Measurements from ENCODE around the gene CARS2.
A peak's percentile ranks its signal among the peaks of the same experiment; 100 is the strongest.

The CARS2 gene

DNA sequence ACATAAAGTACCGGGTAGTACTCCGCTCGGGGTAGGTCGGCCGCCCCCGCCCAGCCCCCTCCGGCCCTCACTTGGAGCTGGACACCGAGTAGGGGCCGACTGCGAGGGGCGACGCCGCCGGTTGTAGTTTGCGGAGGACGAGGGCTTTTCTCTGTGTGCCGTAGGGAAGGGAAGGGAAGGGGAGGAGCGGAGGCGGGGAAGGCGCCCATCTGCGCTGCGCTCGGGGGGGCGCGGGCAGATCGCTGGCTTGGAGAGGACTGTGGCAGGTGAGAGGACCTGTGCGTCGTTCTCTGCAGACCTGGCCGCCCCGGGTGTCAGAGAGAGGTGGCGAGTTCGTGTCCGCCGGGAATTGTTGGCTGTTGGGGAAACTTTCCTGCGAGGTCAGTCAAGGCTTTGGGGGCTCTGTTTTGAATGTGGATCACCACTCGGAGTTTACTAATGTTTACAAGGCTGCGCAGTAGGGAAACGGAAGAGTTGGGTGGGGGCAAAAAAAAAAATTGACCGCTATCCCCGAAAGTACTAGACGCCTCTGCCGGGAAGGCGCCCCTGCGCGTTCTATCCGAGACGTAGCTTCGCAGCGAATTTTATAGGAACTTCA is 9.0 kb upstream of the CARS2 start:
- Histone ChIP-seq H3K4me3 (ENCODE audit: low read depth, low read length) (peak overlapping the region; percentile 78), H3K4me1 (ENCODE audit: control insufficient read depth, insufficient read depth, low read length) (peaks cover 2% of the 10 kb centered on the region; the same call in 1 of the 2 replicates), H3K9me3 (ENCODE audit: control insufficient read depth, insufficient read depth, low read depth, low read length) (no peaks in the 10 kb centered on the region), H3K36me3 (ENCODE audit: control insufficient read depth in 2 of 2, insufficient read depth in 1 of 2, low read length in 2 of 2) (peaks cover 0 to 9% of the 10 kb centered on the region in 2 experiments; a peak in 1 of 3 replicates), H3K27ac (ENCODE audit: extremely low read depth, low read depth, low read length) (peak overlapping the region; percentile 82)
- POLR2A ChIA-PET: interaction anchor here (0.5 to 2.3 kb wide), 44 partner anchors 9 to 671 kb away, joined by 3 to 35 read pairs (median 4); partner anchors contain the start of genes ANKRD10, CARS2, COL4A1 and COL4A2
- CTCF ChIA-PET: interaction anchor here (0.6 kb wide), 2 partner anchors 97 to 126 kb away, joined by 3 read pairs; no protein-coding TSS in a partner anchor
- TF ChIP-seq GLI4 (tag by site-specific recombination; IDR thresholded peaks at IDR 0.05): peak; percentile 85; the same call in 1 of the 2 replicates
- peak; percentile 95 for TF ChIP-seq GLIS2 (tag by site-specific recombination; IDR thresholded peaks at IDR 0.05)
- TF ChIP-seq ZNF146 (tag by site-specific recombination; IDR thresholded peaks at IDR 0.05): peak; percentile 27; the same call in 1 of the 2 replicates
- no peak for TF ChIP-seq ZNF112 (tag by site-specific recombination; IDR thresholded peaks at IDR 0.05)
- peak; percentile 25; the same call in 1 of the 2 replicates for TF ChIP-seq ZFP3 (tag by site-specific recombination; IDR thresholded peaks at IDR 0.05; ENCODE audit: low read depth)
- peak; percentile 80 for TF ChIP-seq ZBTB20 (tag by site-specific recombination; IDR thresholded peaks at IDR 0.05)
- no peak for TF ChIP-seq ZNF133 (tag by site-specific recombination; IDR thresholded peaks at IDR 0.05)
- TF ChIP-seq, protein P1, sequence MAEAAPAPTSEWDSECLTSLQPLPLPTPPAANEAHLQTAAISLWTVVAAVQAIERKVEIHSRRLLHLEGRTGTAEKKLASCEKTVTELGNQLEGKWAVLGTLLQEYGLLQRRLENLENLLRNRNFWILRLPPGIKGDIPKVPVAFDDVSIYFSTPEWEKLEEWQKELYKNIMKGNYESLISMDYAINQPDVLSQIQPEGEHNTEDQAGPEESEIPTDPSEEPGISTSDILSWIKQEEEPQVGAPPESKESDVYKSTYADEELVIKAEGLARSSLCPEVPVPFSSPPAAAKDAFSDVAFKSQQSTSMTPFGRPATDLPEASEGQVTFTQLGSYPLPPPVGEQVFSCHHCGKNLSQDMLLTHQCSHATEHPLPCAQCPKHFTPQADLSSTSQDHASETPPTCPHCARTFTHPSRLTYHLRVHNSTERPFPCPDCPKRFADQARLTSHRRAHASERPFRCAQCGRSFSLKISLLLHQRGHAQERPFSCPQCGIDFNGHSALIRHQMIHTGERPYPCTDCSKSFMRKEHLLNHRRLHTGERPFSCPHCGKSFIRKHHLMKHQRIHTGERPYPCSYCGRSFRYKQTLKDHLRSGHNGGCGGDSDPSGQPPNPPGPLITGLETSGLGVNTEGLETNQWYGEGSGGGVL (tag by site-specific recombination; IDR thresholded peaks at IDR 0.05): no peak
- no peak for TF ChIP-seq ZNF19 (tag by site-specific recombination; IDR thresholded peaks at IDR 0.05; ENCODE audit: low read depth)
- TF ChIP-seq KLF8 (tag by site-specific recombination; IDR thresholded peaks at IDR 0.05): peak; percentile 35
- TF ChIP-seq GLI2 (tag by site-specific recombination; IDR thresholded peaks at IDR 0.05; ENCODE audit: borderline replicate concordance, low read depth): no peak
- peak; percentile 56 for TF ChIP-seq ZIC2 (tag by site-specific recombination; IDR thresholded peaks at IDR 0.05)
- no peak for TF ChIP-seq TRIM28 (IDR thresholded peaks at IDR 0.05; ENCODE audit: borderline replicate concordance, low read length)
- TF ChIP-seq ZNF843 (tag by site-specific recombination; IDR thresholded peaks at IDR 0.05): peak; percentile 59; the same call in 1 of the 2 replicates
- no peak for TF ChIP-seq ZNF777 (tag by site-specific recombination; IDR thresholded peaks at IDR 0.05; ENCODE audit: borderline replicate concordance)
- peak; percentile 88 for TF ChIP-seq ZNF600 (tag by site-specific recombination; IDR thresholded peaks at IDR 0.05)
- TF ChIP-seq ZNF37A (tag by site-specific recombination; IDR thresholded peaks at IDR 0.05): 0 out of 2 replicates have a peak, but pooled peaks have one; percentile 5
- TF ChIP-seq ZNF248 (tag by site-specific recombination; IDR thresholded peaks at IDR 0.05): no peak
- peak; percentile 25; the same call in 1 of the 2 replicates for TF ChIP-seq SCRT2 (tag by site-specific recombination; IDR thresholded peaks at IDR 0.05)
- TF ChIP-seq ZNF621 (tag by site-specific recombination; IDR thresholded peaks at IDR 0.05): no peak
- no peak for TF ChIP-seq HOXD13 (CRISPR knock-in tag; IDR thresholded peaks at IDR 0.05; ENCODE audit: borderline replicate concordance)
- peak; percentile 71; the same call in 1 of the 2 replicates for TF ChIP-seq ZNF76 (tag by site-specific recombination; IDR thresholded peaks at IDR 0.05; ENCODE audit: borderline replicate concordance, low read depth)
- TF ChIP-seq ZNF10 (tag by site-specific recombination; IDR thresholded peaks at IDR 0.05): no peak
- no peak for TF ChIP-seq REPIN1 (tag by site-specific recombination; IDR thresholded peaks at IDR 0.05; ENCODE audit: low read depth)
- peak; percentile 41; the same call in 1 of the 2 replicates for TF ChIP-seq ZNF121 (tag by site-specific recombination; IDR thresholded peaks at IDR 0.05)
- no peak for TF ChIP-seq ZNF221 (tag by site-specific recombination; IDR thresholded peaks at IDR 0.05; ENCODE audit: borderline replicate concordance)
- peak; percentile 77 for TF ChIP-seq ZNF629 (tag by site-specific recombination; IDR thresholded peaks at IDR 0.05)
- TF ChIP-seq, protein P2, sequence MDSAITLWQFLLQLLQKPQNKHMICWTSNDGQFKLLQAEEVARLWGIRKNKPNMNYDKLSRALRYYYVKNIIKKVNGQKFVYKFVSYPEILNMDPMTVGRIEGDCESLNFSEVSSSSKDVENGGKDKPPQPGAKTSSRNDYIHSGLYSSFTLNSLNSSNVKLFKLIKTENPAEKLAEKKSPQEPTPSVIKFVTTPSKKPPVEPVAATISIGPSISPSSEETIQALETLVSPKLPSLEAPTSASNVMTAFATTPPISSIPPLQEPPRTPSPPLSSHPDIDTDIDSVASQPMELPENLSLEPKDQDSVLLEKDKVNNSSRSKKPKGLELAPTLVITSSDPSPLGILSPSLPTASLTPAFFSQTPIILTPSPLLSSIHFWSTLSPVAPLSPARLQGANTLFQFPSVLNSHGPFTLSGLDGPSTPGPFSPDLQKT (IDR thresholded peaks at IDR 0.05; ENCODE audit: borderline replicate concordance, low read depth, low read length): no peak
- no peak for TF ChIP-seq ZNF366 (tag by site-specific recombination; conservative IDR thresholded peaks at IDR 0.05)
- TF ChIP-seq ZNF394 (tag by site-specific recombination; IDR thresholded peaks at IDR 0.05; ENCODE audit: borderline replicate concordance): peak; percentile 82
- no peak for TF ChIP-seq OSR2 (tag by site-specific recombination; IDR thresholded peaks at IDR 0.05)
- no peak for TF ChIP-seq ZNF266 (tag by site-specific recombination; IDR thresholded peaks at IDR 0.05; ENCODE audit: low read depth)
- peak; percentile 85 for TF ChIP-seq ZNF423 (tag by site-specific recombination; IDR thresholded peaks at IDR 0.05)
- peak; percentile 55; the same call in 1 of the 2 replicates for TF ChIP-seq PRDM1 (tag by site-specific recombination; IDR thresholded peaks at IDR 0.05)
- TF ChIP-seq, protein P3, sequence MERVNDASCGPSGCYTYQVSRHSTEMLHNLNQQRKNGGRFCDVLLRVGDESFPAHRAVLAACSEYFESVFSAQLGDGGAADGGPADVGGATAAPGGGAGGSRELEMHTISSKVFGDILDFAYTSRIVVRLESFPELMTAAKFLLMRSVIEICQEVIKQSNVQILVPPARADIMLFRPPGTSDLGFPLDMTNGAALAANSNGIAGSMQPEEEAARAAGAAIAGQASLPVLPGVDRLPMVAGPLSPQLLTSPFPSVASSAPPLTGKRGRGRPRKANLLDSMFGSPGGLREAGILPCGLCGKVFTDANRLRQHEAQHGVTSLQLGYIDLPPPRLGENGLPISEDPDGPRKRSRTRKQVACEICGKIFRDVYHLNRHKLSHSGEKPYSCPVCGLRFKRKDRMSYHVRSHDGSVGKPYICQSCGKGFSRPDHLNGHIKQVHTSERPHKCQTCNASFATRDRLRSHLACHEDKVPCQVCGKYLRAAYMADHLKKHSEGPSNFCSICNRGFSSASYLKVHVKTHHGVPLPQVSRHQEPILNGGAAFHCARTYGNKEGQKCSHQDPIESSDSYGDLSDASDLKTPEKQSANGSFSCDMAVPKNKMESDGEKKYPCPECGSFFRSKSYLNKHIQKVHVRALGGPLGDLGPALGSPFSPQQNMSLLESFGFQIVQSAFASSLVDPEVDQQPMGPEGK (tag by site-specific recombination; IDR thresholded peaks at IDR 0.05): peak; percentile 97
- no peak for TF ChIP-seq ZNF596 (tag by site-specific recombination; IDR thresholded peaks at IDR 0.05)

Data from HEK293 (cell line).